Gastroesophageal sphincter (tissue), 4 donors: ENCODE results near the gene KIF26B. TPM values are rescaled to one million over a fixed set of nuclear protein-coding genes. Genes with fewer than 3 reads are reported as not detected.

Source experiments
- ATAC-seq: fragments of 150-250 bp; one replicate; pipeline ENCODE4 v1.9.1; 2016; ENCODE audit warnings: mild to moderate bottlenecking, moderate library complexity
- H3K27ac ChIP-seq, 4 donors: fragments of 200-600 bp; sonication (generic) in 3 of 4; 1 replicate in 3 of 4; 2 replicates in 1 of 4; pipeline ENCODE4 v1.5.1; 2016 to 2019
- H3K27me3 ChIP-seq: fragments of 200-600 bp; sonication (generic); one replicate; pipeline ENCODE4 v1.5.1; 2019
- H3K36me3 ChIP-seq, 2 donors: fragments of 200-600 bp; sonication (generic); one replicate each; pipeline ENCODE4 v1.5.1; 2019; ENCODE audit warnings: control low read depth in 1 of 2
- H3K4me1 ChIP-seq, 3 donors: fragments of 200-600 bp; sonication (generic); 1 replicate in 2 of 3; 2 replicates in 1 of 3; pipeline ENCODE4 v1.5.1; 2016 to 2019; ENCODE audit warnings: control low read depth in 2 of 3
- H3K4me3 ChIP-seq, 2 donors: fragments of 200-600 bp; sonication (generic); one replicate each; pipeline ENCODE4 v1.5.1; 2019; ENCODE audit warnings: mild to moderate bottlenecking in 1 of 2, moderate library complexity in 1 of 2
- H3K9me3 ChIP-seq, 3 donors: fragments of 200-600 bp; sonication (generic); one replicate each; pipeline ENCODE4 v1.5.1; 2017 to 2019; ENCODE audit warnings: control low read depth in 2 of 3
- EP300 ChIP-seq: sonication (generic); formaldehyde crosslinking; IDR thresholded peaks from one replicate; pipeline ENCODE4 v1.6.1; 2017; ENCODE audit warnings: antibody characterized with exemption, mild to moderate bottlenecking
- POLR2A ChIP-seq, 2 donors: fragments of 450-650 bp; IDR thresholded peaks; one replicate each; pipeline ENCODE4 v1.6.1; 2017; ENCODE audit warnings: antibody characterized with exemption in 2 of 2, mild to moderate bottlenecking in 2 of 2, moderate library complexity in 1 of 2
- POLR2AphosphoS5 ChIP-seq: sonication (generic); formaldehyde crosslinking; IDR thresholded peaks from one replicate; pipeline ENCODE4 v1.6.1; 2017; ENCODE audit warnings: antibody characterized with exemption
- WGBS, 2 donors: methylation state at CpG; one replicate each; pipeline ENCODE4 v1.1.5; 2018; ENCODE audit warnings: low coverage in 1 of 2; 5-methylcytosine and 5-hydroxymethylcytosine counted together
- total RNA-seq, 4 donors: library from RNA; depleted of rRNA; stranded (reverse); fragments of >200 nt; gene quantifications; one replicate each; pipeline ENCODE4 v1.1.0, GENCODE V29; 2016
- TF ChIP-seq, protein P1 (sequence below), 4 experiments: fragments of 200-600 bp in 2 of 4; fragments of 450-650 bp in 2 of 4; sonication (generic) in 1 of 4; IDR thresholded peaks; one replicate each; pipeline ENCODE4 v1.5.1; 2017 to 2019; ENCODE audit warnings: antibody characterized with exemption in 4 of 4, mild to moderate bottlenecking in 2 of 4, moderate library complexity in 2 of 4

KIF26B gene
- total RNA-seq, 4 donors from 2014 or later, result 0.62 to 1.9 (median 0.97) TPM

DNA sequence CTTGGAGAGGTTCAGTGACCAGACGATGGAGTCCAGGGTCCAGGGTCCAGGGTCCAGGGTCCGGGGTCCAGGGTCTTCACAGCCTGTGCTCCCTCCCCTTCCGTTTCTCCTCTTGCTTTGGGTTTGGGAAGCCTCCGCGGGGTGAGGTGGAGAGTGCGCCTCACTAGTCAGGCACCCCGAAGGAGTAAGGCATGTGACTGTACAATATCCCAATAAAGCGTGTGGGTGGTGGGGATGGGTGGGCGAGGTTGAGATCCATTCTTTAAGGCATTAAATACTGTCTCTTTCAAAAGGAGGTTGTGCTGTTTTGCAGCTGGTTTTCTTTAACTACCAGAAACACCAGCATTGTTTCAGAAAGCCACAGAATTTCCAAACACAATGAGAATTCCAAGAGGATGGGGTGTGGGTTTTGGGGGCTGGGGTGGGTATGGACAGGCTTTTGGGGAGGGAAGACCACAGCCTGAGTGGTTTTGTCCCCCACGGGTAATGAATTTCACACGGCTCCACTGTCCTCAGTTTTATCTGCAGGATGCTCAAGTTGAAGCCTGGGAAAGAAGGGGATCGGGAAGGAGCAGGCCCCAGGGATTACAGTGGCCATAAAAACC lies 65.7 kb downstream of the KIF26B start:
- 82 to 90% methylated on average over 3 to 9 of the region's 12 CpGs for WGBS, 2 donors
- H3K36me3 ChIP-seq, result no peaks in the 10 kb centered on the region
- TF ChIP-seq POLR2A (IDR thresholded peaks at IDR 0.05), result no peak
- TF ChIP-seq POLR2AphosphoS5, result no peak
- TF ChIP-seq, protein P1, sequence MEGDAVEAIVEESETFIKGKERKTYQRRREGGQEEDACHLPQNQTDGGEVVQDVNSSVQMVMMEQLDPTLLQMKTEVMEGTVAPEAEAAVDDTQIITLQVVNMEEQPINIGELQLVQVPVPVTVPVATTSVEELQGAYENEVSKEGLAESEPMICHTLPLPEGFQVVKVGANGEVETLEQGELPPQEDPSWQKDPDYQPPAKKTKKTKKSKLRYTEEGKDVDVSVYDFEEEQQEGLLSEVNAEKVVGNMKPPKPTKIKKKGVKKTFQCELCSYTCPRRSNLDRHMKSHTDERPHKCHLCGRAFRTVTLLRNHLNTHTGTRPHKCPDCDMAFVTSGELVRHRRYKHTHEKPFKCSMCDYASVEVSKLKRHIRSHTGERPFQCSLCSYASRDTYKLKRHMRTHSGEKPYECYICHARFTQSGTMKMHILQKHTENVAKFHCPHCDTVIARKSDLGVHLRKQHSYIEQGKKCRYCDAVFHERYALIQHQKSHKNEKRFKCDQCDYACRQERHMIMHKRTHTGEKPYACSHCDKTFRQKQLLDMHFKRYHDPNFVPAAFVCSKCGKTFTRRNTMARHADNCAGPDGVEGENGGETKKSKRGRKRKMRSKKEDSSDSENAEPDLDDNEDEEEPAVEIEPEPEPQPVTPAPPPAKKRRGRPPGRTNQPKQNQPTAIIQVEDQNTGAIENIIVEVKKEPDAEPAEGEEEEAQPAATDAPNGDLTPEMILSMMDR (IDR thresholded peaks at IDR 0.05), result no peak
- TF ChIP-seq EP300, result no peak

DNA sequence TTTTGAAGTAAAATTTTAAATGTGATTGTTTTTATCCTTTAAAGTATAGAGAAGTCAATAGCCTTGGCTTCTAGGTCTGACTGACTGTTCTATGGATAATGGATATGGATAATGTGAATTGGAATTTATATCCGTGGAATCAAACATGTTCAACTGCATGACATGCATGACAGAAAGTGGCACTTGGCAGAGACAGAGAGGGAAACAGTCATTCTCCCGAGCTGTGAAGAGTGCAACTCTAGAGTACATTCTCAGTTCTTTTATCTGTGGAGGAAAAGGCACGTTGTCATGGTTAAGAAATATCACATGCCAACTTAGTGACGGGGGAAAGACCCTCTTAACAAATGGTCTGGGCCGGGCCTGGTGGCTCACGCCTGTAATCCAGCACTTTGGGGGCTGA lies 67.0 kb downstream of the KIF26B start:
- WGBS, 2 donors, result 86 to 94% methylated on average over 2 to 5 of the region's 6 CpGs
- TF ChIP-seq EP300, result no peak
- TF ChIP-seq POLR2AphosphoS5, result no peak
- TF ChIP-seq, protein P1 (IDR thresholded peaks at IDR 0.05), result no peak
- TF ChIP-seq POLR2A (IDR thresholded peaks at IDR 0.05), result no peak
- ATAC-seq, result no peak
- H3K27me3 ChIP-seq, result no peaks in the 10 kb centered on the region
- H3K4me3 ChIP-seq, result no peak overlapping the region
- H3K4me1 ChIP-seq, result no peaks in the 10 kb centered on the region
- no peaks in the 10 kb centered on the region for H3K9me3 ChIP-seq
- no peaks in the 10 kb centered on the region for H3K36me3 ChIP-seq
- no peak overlapping the region for H3K27ac ChIP-seq

More for the DNA sequence above, 65.7 kb downstream of the KIF26B start:
- Histone ChIP-seq H3K27me3 (no peaks in the 10 kb centered on the region), H3K4me1 (no peaks in the 10 kb centered on the region), H3K4me3 (no peak overlapping the region), H3K9me3 (no peaks in the 10 kb centered on the region), H3K27ac (no peak overlapping the region)
- no peak for ATAC-seq

DNA sequence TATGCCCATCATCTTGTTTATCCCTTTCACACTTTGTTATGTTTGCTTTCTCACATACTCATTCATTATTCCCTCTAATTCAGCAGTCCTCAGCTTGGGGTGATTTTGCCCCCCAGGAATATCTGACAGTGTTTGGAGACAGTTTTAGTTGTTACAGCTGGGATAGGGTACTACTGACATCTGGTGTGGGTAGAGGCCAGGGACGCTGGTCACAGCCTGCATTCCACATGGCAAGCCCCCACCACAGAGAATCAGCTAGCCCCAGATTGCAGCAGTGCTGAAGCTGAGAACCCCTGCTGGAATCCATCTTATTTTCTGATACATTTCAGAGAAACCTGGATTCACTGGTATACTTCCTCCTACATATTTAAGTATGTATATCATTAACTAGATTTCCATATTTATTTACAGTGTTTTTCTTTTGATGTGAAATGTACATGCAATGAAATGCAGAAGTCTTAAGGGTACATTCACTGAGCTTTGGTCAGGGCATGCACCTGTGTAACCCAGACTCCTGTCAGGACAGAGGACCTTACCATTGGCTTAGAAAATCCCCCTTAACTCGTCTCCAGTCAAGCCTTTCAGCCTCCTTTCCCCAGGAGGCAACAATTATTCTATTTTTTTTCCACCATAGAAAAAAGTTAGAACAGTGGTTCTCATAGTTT lies 68.3 kb downstream of the KIF26B start:
- WGBS, 2 donors, result 59 to 81% methylated on average over 2 of the region's 2 CpGs
- Histone ChIP-seq H3K27me3 (no peaks in the 10 kb centered on the region), H3K9me3 (no peaks in the 10 kb centered on the region), H3K36me3 (no peaks in the 10 kb centered on the region), H3K4me3 (no peak overlapping the region), H3K27ac (no peak overlapping the region), H3K4me1 (no peaks in the 10 kb centered on the region)
- no peak for ATAC-seq
- TF ChIP-seq POLR2AphosphoS5 (no peak), EP300 (no peak), POLR2A (IDR thresholded peaks at IDR 0.05) (no peak)
- TF ChIP-seq, protein P1 (IDR thresholded peaks at IDR 0.05), result no peak

DNA sequence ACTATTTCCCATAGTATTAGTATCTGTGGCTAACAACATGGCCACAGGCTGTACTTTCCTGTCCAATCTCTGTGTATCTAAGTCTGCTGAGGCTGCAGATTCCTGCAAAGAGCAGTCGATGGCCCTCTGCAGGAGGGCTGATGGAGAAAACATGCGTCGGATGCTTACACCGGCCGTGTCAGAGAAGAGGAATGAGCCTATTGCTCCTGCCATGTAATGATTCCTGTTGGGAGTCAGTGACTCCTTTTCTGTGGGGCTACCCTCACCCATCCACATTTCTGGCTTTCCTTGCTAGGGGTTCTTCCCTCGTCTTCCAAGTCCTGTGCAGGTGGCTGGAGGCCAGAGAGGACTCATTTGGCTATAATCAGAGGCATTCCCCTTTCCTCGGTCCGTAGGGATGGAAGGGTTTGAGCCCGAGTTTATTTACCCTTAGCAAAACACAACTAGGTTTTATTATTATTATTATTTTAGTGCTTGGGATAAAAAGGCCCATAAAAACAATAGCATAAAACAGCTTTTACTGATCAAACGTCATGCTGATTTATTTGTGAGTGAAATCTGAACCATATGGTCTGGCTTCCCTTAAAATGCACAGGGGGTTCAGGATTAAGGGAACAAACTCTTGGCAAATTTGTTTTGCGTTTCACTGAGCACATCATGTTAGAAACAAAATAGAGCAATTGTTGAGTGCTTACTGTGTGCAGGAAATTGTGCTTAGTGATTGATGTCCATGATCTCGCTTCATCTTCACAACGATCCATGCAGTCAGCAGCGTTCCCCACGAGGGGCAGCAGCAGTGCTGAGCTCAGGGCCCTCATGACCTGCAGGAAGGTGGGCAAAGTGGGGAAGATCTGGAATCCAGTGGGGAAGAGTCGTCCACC lies 70.8 kb downstream of the KIF26B start:
- no peak for ATAC-seq
- Histone ChIP-seq H3K9me3 (no peaks in the 10 kb centered on the region), H3K4me3 (no peak overlapping the region), H3K27me3 (no peaks in the 10 kb centered on the region), H3K36me3 (no peaks in the 10 kb centered on the region), H3K27ac (no peak overlapping the region), H3K4me1 (no peaks in the 10 kb centered on the region)
- no peak for TF ChIP-seq POLR2A (IDR thresholded peaks at IDR 0.05)
- TF ChIP-seq, protein P1 (IDR thresholded peaks at IDR 0.05), result no peak
- no peak for TF ChIP-seq EP300
- TF ChIP-seq POLR2AphosphoS5, result no peak
- 45 to 62% methylated on average over 10 to 15 of the region's 16 CpGs for WGBS, 2 donors
